Lower leg skin (tissue), 4 donors: ENCODE measurements around the gene PTPRN2. TPM values are rescaled to one million over a fixed set of nuclear protein-coding genes. Genes with fewer than 3 reads are reported as not detected.

Source experiments
- DNase-seq, 2 donors: peaks; one replicate each; pipeline ENCODE4 v3.0.0-alpha.2; 2019; ENCODE audit warnings: low spot score in 2 of 2
- H3K4me3 ChIP-seq: fragments of 200-600 bp; sonication (generic); 2 replicates; pipeline ENCODE4 v1.5.1; 2017; ENCODE audit warnings: mild to moderate bottlenecking, low read depth; ENCODE audit not compliant: poor library complexity, severe bottlenecking
- CTCF ChIP-seq, 3 donors: fragments of 450-650 bp; IDR thresholded peaks; one replicate each; pipeline ENCODE4 v1.5.1; 2016; ENCODE audit warnings: antibody characterized with exemption in 3 of 3, mild to moderate bottlenecking in 3 of 3, moderate library complexity in 2 of 3
- POLR2A ChIP-seq, 2 donors: fragments of 450-650 bp; IDR thresholded peaks; one replicate each; pipeline ENCODE4 v1.6.1; 2016 to 2017; ENCODE audit warnings: antibody characterized with exemption in 2 of 2, mild to moderate bottlenecking in 1 of 2, moderate library complexity in 1 of 2
- WGBS, 2 donors: methylation state at CpG; one replicate each; pipeline ENCODE4 v1.1.5; 2018; 5-methylcytosine and 5-hydroxymethylcytosine counted together
- intact Hi-C: fragments of 100-400 bp; cut with DNase I; formaldehyde crosslinking; loops from one replicate; pipeline ENCODE4 v1.15.0; 2023; ENCODE audit warnings: low total_unique reads
- total RNA-seq, 4 donors: library from RNA; depleted of rRNA; stranded (reverse); fragments of >200 nt; gene quantifications; one replicate each; pipeline ENCODE4 v1.1.0, GENCODE V29; 2016

PTPRN2 gene
- total RNA-seq, 4 donors from 2014 or later: 0.11 to 1.6 (median 0.92) TPM

- WGBS, 2 donors: 74 to 86% methylated on average over 5 of the region's 5 CpGs
- DNase-seq: no peak
- intact Hi-C loops: no loop called here
- H3K4me3 ChIP-seq: no peak overlapping the region
- TF ChIP-seq CTCF (IDR thresholded peaks at IDR 0.05) (no peak), POLR2A (IDR thresholded peaks at IDR 0.05) (no peak)
Measured at GRCh38 chr7:157575777-157576176, 1011.8 kb downstream of the PTPRN2 start.

GRCh38 chr7:157574914-157575586, 1012.6 kb downstream of the PTPRN2 start:
- TF ChIP-seq CTCF (IDR thresholded peaks at IDR 0.05) (no peak), POLR2A (IDR thresholded peaks at IDR 0.05) (no peak)
- no peak for DNase-seq
- intact Hi-C loops: no loop called here
- 81 to 83% methylated on average over 15 of the region's 15 CpGs for WGBS, 2 donors
- no peak overlapping the region for H3K4me3 ChIP-seq

GRCh38 chr7:157574120-157574825, 1013.4 kb downstream of the PTPRN2 start:
- TF ChIP-seq POLR2A (IDR thresholded peaks at IDR 0.05) (no peak), CTCF (IDR thresholded peaks at IDR 0.05) (no peak)
- H3K4me3 ChIP-seq: no peak overlapping the region
- intact Hi-C loops: no loop called here
- DNase-seq: no peak
- 58 to 76% methylated on average over 24 of the region's 24 CpGs for WGBS, 2 donors

DNA sequence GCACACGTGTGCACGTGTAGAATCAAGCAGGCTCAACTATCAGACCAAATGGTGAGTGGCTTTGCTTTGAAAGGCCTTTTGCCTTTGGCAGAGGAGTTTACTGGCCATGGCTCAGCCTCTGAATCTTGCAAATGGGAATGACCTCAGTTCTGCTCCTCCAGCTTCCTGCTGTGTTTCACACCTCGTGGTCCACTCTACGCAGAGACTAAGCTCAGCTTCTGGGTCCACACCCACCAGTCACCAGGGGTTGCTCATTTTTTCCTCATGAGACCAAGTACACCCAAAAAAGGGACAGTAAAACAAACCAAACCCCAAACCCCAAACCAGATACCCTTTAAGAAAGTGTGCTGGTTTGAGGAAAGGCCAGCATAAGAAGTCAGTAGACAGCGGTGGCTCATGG, 1014.4 kb downstream of the PTPRN2 start:
- intact Hi-C loops: no loop called here
- TF ChIP-seq CTCF (IDR thresholded peaks at IDR 0.05) (no peak), POLR2A (IDR thresholded peaks at IDR 0.05) (no peak)
- DNase-seq: no peak
- 89 to 92% methylated on average over 5 of the region's 5 CpGs for WGBS, 2 donors
- no peak overlapping the region for H3K4me3 ChIP-seq

DNA sequence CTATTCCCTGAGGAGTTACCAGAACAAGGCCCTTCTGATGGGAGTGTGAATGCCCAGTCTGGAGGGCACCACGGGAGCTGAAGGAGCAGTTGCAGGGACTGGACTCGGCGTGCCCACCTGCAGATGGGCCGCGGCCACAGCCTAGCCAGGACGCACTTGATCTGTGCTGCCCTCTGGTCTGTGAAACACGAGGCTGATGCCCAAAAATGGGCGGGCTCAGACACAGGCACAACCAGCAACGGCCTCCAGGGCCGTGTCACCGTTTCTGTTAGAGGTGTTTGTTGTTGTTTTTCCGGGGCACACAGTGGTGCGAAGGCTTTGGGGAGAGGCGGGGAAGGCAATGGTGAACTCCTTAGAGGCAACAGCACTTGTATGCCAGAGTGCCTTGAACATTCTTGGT, 1015.0 kb downstream of the PTPRN2 start:
- DNase-seq: no peak
- 82 to 86% methylated on average over 14 of the region's 14 CpGs for WGBS, 2 donors
- H3K4me3 ChIP-seq: no peak overlapping the region
- intact Hi-C loops: no loop called here
- TF ChIP-seq POLR2A (IDR thresholded peaks at IDR 0.05): no peak
- TF ChIP-seq CTCF (IDR thresholded peaks at IDR 0.05): no peak
